B cell (primary cell): ENCODE data around the gene CIAPIN1. TPM values are rescaled to one million over a fixed set of nuclear protein-coding genes. Genes with fewer than 3 reads are reported as not detected.

Experiments
- ATAC-seq: fragments of 200-7000 bp; cut with Tn5 transposase; one replicate; pipeline ENCODE4 v1.10.0; 2021; ENCODE audit warnings: low read depth, mild to moderate bottlenecking, moderate number of reproducible peaks, moderate library complexity
- CTCF ChIA-PET: fragments of 350-600 bp; sonication (Branson Sonifier 250); formaldehyde crosslinking; loops from one replicate; lab custom pipeline; 2021; ENCODE audit warnings: antibody characterized with exemption, inconsistent platforms; lab: Charles Lee
- POLR2A ChIA-PET: fragments of 350-600 bp; sonication (Branson Sonifier 250); formaldehyde crosslinking; loops from one replicate; lab custom pipeline; 2021; ENCODE audit warnings: antibody characterized with exemption; lab: Charles Lee
- DNase-seq: peaks from one replicate; pipeline ENCODE4 v3.0.0; 2013
- H2AFZ ChIP-seq: 2 replicates; pipeline ENCODE4 v1.6.1; 2012; ENCODE audit warnings: mild to moderate bottlenecking, low read depth, low read length; ENCODE audit not compliant: insufficient read depth, poor library complexity, severe bottlenecking
- H3K27ac ChIP-seq, 2 donors: 1 replicate in 1 of 2; 2 replicates in 1 of 2; pipeline ENCODE4 v1.5.1; 2012 to 2013; ENCODE audit warnings: low read length in 2 of 2, mild to moderate bottlenecking in 2 of 2, moderate library complexity in 1 of 2
- H3K27me3 ChIP-seq, 4 experiments: fragments of 200-600 bp in 1 of 4; sonication (generic) in 1 of 4; replicated peaks in 1 of 4; 1 replicate in 2 of 4; 2 replicates in 2 of 4; pipeline versions ENCODE4 v1.6.1 to v1.7.0; 2013 to 2016; ENCODE audit warnings: low read length in 3 of 4, mild to moderate bottlenecking in 2 of 4, mixed read lengths in 1 of 4, moderate library complexity in 1 of 4; ENCODE audit not compliant: insufficient read depth in 4 of 4, control insufficient read depth in 3 of 4; ENCODE audit errors: control extremely low read depth in 1 of 4
- H3K36me3 ChIP-seq, 2 experiments: replicated peaks in 1 of 2; 1 replicate in 1 of 2; 2 replicates in 1 of 2; pipeline versions ENCODE4 v1.6.1 to v1.7.1; 2013; ENCODE audit warnings: low read length in 1 of 2; ENCODE audit not compliant: insufficient read depth in 2 of 2, control insufficient read depth in 1 of 2; ENCODE audit errors: control extremely low read depth in 1 of 2, extremely low read depth in 1 of 2
- H3K4me1 ChIP-seq, 2 donors: fragments of 200-600 bp in 1 of 2; sonication (generic) in 1 of 2; 1 replicate in 1 of 2; 2 replicates in 1 of 2; pipeline versions ENCODE4 v1.5.1 to v1.6.1; 2013 to 2017; ENCODE audit warnings: low read length in 2 of 2; ENCODE audit not compliant: control insufficient read depth in 2 of 2, insufficient read depth in 2 of 2
- H3K4me2 ChIP-seq: replicated peaks from 2 replicates; pipeline ENCODE3; 2012; ENCODE audit warnings: mild to moderate bottlenecking, low read depth, low read length; ENCODE audit not compliant: poor library complexity, severe bottlenecking
- H3K4me3 ChIP-seq, 5 experiments: fragments of 200-600 bp in 1 of 5; sonication (generic) in 1 of 5; 1 replicate in 3 of 5; 2 replicates in 2 of 5; pipeline versions ENCODE4 v1.5.1 to v1.7.0; 2011 to 2016; ENCODE audit warnings: low read length in 4 of 5, mild to moderate bottlenecking in 4 of 5, low read depth in 2 of 5, control low read depth in 1 of 5, moderate library complexity in 1 of 5; ENCODE audit not compliant: insufficient read depth in 1 of 5; ENCODE audit errors: control extremely low read depth in 1 of 5, extremely low read depth in 1 of 5
- H3K79me2 ChIP-seq: fragments of 200-600 bp; sonication (generic); one replicate; pipeline ENCODE4 v1.6.0; 2016; ENCODE audit warnings: low read length; ENCODE audit not compliant: control insufficient read depth, insufficient read depth
- H3K9ac ChIP-seq: fragments of 200-600 bp; sonication (generic); 2 replicates; pipeline ENCODE4 v1.6.1; 2017; ENCODE audit warnings: mild to moderate bottlenecking, low read length, moderate library complexity
- H3K9me3 ChIP-seq, 3 donors: one replicate each; pipeline versions ENCODE4 v1.6.1 to v1.7.1; 2013; ENCODE audit warnings: low read length in 2 of 3; ENCODE audit not compliant: control insufficient read depth in 2 of 3, insufficient read depth in 1 of 3; ENCODE audit errors: control extremely low read depth in 1 of 3
- H4K20me1 ChIP-seq: 2 replicates; pipeline ENCODE4 v1.6.0; 2012; ENCODE audit warnings: mild to moderate bottlenecking, low read length; ENCODE audit not compliant: insufficient read depth, control insufficient read depth, poor library complexity, severe bottlenecking
- H3K27ac Mint-ChIP-seq: one replicate; pipeline ENCODE4 v1.8.0; 2021; ENCODE audit warnings: mixed read lengths
- H3K27me3 Mint-ChIP-seq: one replicate; pipeline ENCODE4 v1.8.0; 2021; ENCODE audit warnings: mixed read lengths
- H3K4me1 Mint-ChIP-seq: one replicate; pipeline ENCODE4 v1.8.0; 2021; ENCODE audit warnings: mixed read lengths
- H3K4me3 Mint-ChIP-seq: one replicate; pipeline ENCODE4 v1.8.0; 2021; ENCODE audit warnings: mixed read lengths
- H3K9me3 Mint-ChIP-seq: one replicate; pipeline ENCODE4 v1.8.0; 2022; ENCODE audit warnings: mixed read lengths; ENCODE audit not compliant: insufficient read depth
- EZH2 ChIP-seq: IDR thresholded peaks from 2 replicates; pipeline ENCODE4 v1.6.1; 2012; ENCODE audit warnings: borderline replicate concordance, low read depth, mild to moderate bottlenecking, moderate library complexity, low read length; ENCODE audit not compliant: insufficient read depth, poor library complexity, severe bottlenecking
- WGBS: methylation state at CpG from one replicate; pipeline ENCODE4 v1.1.5; 2013; ENCODE audit warnings: missing lambda C conversion rate; ENCODE audit not compliant: insufficient coverage; 5-methylcytosine and 5-hydroxymethylcytosine counted together
- intact Hi-C: fragments of 100-400 bp; cut with micrococcal nuclease; formaldehyde crosslinking; loops from one replicate; pipeline ENCODE4 v1.10.0; 2022
- polyA plus RNA-seq: library from polyadenylated mRNA; depleted of rRNA; stranded (reverse); fragments of >200 nt; gene quantifications from 2 replicates; pipeline ENCODE4 v1.2.3, GENCODE V29; 2012
- total RNA-seq, 2 donors: library from RNA; stranded (reverse); fragments of 120-200 nt in 1 of 2; gene quantifications; 1 replicate in 1 of 2; 2 replicates in 1 of 2; pipeline versions ENCODE4 v1.2.3 to v1.2.4, GENCODE V29; 2013 to 2022
- TF ChIP-seq, protein P1 (sequence below): fragments of 200-600 bp; IDR thresholded peaks from one replicate; pipeline ENCODE4 v1.8.0; 2022; ENCODE audit warnings: antibody characterized with exemption, mild to moderate bottlenecking

CIAPIN1 gene
- total and polyA plus RNA-seq, 2 donors (not counting 1 experiment from before 2014, with no cell fraction given): 22.0 to 45.7 TPM

DNA sequence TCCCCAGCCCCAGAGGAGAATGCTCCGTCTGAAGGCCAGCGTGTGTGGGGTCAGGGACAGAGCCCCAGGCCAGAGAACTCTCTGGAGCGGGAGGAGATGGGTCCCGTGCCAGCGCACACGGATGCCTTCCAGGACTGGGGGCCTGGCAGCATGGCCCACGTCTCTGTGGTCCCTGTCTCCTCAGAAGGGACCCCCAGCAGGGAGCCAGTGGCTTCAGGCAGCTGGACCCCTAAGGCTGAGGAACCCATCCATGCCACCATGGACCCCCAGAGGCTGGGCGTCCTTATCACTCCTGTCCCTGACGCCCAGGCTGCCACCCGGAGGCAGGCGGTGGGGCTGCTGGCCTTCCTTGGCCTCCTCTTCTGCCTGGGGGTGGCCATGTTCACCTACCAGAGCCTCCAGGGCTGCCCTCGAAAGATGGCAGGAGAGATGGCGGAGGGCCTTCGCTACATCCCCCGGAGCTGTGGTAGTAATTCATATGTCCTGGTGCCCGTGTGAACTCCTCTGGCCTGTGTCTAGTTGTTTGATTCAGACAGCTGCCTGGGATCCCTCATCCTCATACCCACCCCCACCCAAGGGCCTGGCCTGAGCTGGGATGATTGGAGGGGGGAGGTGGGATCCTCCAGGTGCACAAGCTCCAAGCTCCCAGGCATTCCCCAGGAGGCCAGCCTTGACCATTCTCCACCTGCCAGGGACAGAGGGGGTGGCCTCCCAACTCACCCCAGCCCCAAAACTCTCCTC lies 64.5 kb downstream of the CIAPIN1 start:
- no peak for ATAC-seq
- H3K4me3 ChIP-seq: no peak overlapping the region
- Mint-ChIP-seq H3K4me3 (no peak overlapping the region), H3K4me1 (peaks cover 57% of the 10 kb centered on the region), H3K27ac (peak overlapping the region; percentile 21), H3K27me3 (no peaks in the 10 kb centered on the region), H3K9me3 (no peaks in the 10 kb centered on the region)
- 99% methylated on average over 13 of the region's 16 CpGs for WGBS
- no peak overlapping the region for H3K27ac ChIP-seq
- POLR2A ChIA-PET: no interaction called here
- H4K20me1 ChIP-seq: no peaks in the 10 kb centered on the region
- intact Hi-C loops: no loop called here
- TF ChIP-seq EZH2: no peak
- TF ChIP-seq, protein P1, sequence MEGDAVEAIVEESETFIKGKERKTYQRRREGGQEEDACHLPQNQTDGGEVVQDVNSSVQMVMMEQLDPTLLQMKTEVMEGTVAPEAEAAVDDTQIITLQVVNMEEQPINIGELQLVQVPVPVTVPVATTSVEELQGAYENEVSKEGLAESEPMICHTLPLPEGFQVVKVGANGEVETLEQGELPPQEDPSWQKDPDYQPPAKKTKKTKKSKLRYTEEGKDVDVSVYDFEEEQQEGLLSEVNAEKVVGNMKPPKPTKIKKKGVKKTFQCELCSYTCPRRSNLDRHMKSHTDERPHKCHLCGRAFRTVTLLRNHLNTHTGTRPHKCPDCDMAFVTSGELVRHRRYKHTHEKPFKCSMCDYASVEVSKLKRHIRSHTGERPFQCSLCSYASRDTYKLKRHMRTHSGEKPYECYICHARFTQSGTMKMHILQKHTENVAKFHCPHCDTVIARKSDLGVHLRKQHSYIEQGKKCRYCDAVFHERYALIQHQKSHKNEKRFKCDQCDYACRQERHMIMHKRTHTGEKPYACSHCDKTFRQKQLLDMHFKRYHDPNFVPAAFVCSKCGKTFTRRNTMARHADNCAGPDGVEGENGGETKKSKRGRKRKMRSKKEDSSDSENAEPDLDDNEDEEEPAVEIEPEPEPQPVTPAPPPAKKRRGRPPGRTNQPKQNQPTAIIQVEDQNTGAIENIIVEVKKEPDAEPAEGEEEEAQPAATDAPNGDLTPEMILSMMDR: no peak
- H3K27me3 ChIP-seq: no peaks in the 10 kb centered on the region
- no peaks in the 10 kb centered on the region for H3K79me2 ChIP-seq
- DNase-seq: no peak
- peaks cover 38 to 54% of the 10 kb centered on the region in 2 donors for H3K4me1 ChIP-seq
- H2AFZ ChIP-seq: no peak overlapping the region
- no peaks in the 10 kb centered on the region for H3K36me3 ChIP-seq
- H3K4me2 ChIP-seq: no peak overlapping the region
- CTCF ChIA-PET: no interaction called here
- no peak overlapping the region for H3K9ac ChIP-seq
- peaks cover 0 to 4% (median 0%) of the 10 kb centered on the region in 3 donors for H3K9me3 ChIP-seq

DNA sequence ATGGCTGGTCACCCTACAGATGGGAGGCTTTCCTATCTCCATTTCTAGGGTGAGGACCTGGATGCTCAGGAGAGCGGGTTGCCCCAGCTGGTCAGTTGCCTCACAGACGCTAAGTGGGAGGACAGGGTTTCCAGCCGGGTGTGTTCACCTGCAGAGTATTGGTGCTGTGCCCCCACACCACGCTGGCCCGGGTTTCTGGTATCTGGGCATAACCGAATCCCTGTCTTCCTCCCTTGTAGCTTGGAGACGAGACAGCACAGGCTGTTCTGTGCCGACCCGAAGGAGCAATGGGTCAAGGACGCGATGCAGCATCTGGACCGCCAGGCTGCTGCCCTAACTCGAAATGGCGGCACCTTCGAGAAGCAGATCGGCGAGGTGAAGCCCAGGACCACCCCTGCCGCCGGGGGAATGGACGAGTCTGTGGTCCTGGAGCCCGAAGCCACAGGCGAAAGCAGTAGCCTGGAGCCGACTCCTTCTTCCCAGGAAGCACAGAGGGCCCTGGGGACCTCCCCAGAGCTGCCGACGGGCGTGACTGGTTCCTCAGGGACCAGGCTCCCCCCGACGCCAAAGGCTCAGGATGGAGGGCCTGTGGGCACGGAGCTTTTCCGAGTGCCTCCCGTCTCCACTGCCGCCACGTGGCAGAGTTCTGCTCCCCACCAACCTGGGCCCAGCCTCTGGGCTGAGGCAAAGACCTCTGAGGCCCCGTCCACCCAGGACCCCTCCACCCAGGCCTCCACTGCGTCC lies 65.2 kb downstream of the CIAPIN1 start:
- Mint-ChIP-seq H3K27me3 (no peaks in the 10 kb centered on the region), H3K4me3 (no peak overlapping the region), H3K4me1 (peaks cover 60% of the 10 kb centered on the region), H3K9me3 (no peaks in the 10 kb centered on the region), H3K27ac (peak overlapping the region; percentile 26)
- Histone ChIP-seq H3K27me3 (no peaks in the 10 kb centered on the region), H3K79me2 (no peaks in the 10 kb centered on the region), H3K9ac (no peak overlapping the region), H3K4me3 (no peak overlapping the region), H3K9me3 (peaks cover 0 to 4% (median 0%) of the 10 kb centered on the region in 3 donors), H3K36me3 (no peaks in the 10 kb centered on the region), H4K20me1 (no peaks in the 10 kb centered on the region), H3K4me2 (peak overlapping the region; percentile 11), H3K27ac (no peak overlapping the region), H2AFZ (no peak overlapping the region), H3K4me1 (peaks cover 45 to 62% of the 10 kb centered on the region in 2 donors)
- intact Hi-C loops: no loop called here
- 94% methylated on average over 32 of the region's 35 CpGs for whole genome bisulfite sequencing
- ChIA-PET POLR2A (no interaction called here), CTCF (interaction anchor here (1.0 to 1.8 kb wide), 4 partner anchors 35 to 81 kb away, joined by 3 to 7 read pairs (median 4); no protein-coding TSS in a partner anchor)
- ATAC-seq: no peak
- DNase-seq: no peak
- TF ChIP-seq EZH2: no peak
- TF ChIP-seq, protein P1: no peak
